Stimulated activated CD8-positive, alpha-beta memory T cell treated with anti-CD3 and anti-CD28 coated beads, Interleukin-7, amount 100 ng/mL, for 4 hours (primary cell): ENCODE data around the gene GRIPAP1.

Experiments
- DNase-seq, 2 donors: peaks; one replicate each; pipeline ENCODE4 v3.0.0-alpha.2; 2020; ENCODE audit warnings: low read depth in 2 of 2

The GRIPAP1 gene, protein sequence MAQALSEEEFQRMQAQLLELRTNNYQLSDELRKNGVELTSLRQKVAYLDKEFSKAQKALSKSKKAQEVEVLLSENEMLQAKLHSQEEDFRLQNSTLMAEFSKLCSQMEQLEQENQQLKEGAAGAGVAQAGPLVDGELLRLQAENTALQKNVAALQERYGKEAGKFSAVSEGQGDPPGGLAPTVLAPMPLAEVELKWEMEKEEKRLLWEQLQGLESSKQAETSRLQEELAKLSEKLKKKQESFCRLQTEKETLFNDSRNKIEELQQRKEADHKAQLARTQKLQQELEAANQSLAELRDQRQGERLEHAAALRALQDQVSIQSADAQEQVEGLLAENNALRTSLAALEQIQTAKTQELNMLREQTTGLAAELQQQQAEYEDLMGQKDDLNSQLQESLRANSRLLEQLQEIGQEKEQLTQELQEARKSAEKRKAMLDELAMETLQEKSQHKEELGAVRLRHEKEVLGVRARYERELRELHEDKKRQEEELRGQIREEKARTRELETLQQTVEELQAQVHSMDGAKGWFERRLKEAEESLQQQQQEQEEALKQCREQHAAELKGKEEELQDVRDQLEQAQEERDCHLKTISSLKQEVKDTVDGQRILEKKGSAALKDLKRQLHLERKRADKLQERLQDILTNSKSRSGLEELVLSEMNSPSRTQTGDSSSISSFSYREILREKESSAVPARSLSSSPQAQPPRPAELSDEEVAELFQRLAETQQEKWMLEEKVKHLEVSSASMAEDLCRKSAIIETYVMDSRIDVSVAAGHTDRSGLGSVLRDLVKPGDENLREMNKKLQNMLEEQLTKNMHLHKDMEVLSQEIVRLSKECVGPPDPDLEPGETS

DNA sequence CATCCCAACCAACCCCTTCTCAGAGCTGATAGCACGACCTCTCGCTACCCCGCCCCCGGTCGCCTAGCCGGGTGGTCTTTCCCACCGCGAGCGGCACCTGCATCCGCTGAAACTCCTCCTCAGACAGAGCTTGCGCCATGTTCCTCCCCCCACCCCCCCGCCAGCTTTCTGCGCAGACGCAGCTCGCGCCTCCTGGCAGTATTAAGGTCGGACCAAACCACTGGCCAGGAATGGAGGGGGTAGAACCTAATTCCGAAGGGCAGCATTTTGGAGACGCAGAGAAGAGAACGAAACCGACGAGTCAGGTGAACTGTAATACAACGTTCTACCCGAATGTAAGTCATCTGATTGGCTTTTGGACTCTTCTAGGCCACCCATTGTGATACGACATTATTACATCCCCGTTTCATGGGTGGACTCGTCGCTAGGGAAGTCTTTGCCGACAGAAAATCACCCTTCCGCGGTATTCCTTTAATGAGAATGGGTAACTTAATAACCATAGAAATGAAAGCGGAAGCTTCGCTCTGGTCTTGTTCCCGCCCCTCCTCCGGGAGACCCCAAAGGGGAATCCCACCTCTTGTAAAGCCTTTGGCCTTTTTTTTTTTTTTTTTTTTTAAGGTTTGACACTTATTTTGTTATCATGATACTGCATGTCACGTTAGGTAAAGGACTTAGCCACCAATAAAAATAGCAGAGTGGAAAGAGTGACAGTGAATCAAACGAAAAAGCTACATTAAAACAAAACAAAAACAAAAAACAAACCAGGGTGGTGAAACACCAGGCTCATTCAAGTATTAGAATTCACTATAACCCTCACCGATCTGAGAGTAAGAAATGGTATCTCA lies at the start of gene GRIPAP1:
GRIPAP1 (minus strand) TSS at position 174 of the 845 bp plus-strand sequence; CDS start at position 139, 35 bp downstream.
- peak; percentile 64 for DNase-seq

DNA sequence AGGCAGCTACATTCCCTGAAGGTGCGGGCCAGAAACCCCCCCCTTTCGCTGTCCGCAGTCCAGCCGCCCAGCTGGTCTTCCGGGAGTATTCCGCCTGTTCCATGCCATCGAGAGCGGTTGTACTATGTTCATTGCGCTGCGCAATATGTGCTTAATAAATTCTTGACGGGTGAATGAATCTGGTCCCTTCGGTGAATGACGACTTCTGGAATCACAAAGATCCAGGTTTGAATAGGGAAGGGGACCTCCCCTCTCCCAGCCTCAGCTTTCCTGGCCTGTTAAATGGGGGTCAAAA lies 41.9 kb upstream of the GRIPAP1 start:
- DNase-seq, result no peak

DNA sequence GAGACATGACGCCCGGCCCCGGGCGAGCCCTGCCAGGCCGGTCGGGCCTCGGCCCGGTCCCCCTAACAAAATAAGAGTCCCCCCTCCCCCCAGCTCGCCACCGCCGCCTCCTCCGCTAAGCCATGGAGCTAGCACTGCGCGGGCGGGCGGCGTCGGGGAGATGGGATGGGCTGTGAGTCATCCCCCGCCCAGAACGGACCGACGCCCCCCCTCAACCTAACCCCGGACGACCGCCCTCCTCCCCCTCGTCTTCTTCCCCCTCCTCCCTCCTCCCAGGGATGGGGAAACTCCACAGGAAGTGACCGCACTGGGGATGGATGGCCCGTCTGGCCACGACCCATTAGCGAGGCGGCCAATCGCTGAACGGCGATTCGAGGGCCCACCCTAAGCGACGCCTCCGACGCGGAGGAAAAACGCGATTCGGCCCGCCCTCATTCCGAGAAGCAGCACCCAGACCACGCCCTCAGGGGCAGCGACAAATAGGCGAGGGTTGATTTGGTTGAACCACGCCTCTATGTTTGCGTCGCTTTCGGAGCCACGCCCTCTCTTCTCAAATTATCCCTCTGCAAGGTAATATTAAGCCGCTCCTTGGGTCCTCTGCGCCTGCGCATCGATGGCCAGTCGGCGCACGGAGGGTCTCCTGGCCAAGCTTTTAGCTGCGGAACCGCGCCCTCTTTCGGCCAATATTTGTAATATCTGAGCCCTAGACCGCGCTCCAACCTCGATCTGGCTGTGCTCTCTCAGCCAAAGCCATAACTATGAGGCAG lies 41.3 kb upstream of the GRIPAP1 start, which contains the start of gene TFE3:
TFE3 (minus strand) TSS at position 138 of the 767 bp plus-strand sequence; CDS start at position 7, 131 bp downstream.
- peak; percentile 94 to 96 for DNase-seq

DNA sequence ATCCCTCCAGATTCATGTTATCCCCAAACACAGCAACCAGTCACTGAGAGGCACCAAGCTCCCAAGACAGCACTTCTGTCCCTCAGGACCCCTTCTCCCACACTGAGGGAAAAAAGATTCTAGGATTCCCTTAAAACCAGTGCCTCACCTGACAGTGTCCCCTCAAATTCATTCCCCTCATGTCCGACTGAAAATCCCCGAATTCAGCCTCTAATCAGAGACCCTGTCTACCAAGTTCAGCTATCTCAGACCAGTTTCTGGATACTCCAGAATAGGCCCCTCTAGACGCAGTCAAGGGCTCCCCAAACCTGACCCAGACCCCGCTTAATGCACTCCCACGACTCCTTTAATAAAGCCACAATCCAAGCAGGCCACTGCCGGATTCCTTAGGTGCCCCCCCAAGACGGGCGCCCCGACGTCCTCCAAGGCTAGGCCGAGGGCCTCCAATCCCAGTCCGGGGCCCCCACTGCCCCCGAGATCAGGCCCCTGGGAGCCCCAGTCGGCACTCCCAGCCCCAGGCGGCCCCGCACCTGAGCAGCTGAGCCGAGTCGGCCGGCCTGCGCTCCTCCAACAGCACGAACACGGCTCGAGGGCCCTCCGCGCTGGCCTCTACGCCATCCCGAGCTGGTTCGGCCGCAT lies 40.6 kb upstream of the GRIPAP1 start:
- DNase-seq, result no peak

DNA sequence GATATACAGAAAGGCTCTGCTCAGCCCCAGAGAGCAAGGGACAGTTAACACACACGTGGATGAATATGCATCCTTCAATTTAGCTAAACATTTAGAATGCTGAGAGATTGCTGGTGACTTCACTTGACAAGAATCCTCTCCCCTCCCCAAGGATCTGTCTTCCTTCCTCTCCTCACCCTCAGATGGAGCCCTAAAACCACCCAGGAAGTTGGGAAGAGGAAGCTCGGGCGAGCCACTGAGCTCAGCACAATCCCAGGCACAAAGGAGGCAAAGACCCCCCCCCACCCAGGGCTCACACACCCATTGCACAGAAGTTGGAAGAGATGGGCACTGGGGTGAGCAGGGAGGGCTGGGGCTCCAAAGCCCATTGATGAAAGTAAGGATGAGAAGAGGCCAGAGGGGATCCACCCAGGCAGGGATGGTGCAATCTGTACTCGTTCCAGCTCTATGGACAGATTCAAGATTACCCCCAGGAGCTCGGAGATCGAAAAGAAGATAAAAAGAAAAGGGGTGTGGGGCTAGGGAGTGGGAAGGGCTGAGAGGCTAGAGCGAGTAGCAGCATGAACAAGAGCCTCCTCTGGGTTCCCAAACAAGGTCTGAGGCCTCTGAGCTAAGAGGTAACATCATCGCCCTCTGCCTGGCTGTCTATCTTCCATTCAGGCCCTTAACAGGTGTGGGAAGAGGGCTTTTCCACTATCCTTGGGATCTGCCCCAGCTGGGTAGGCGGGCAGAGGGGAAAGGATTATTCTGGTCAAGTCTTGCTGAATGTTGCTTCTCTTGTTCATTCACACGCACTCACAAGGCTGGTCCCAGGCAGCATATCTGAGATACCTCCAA lies 39.9 kb upstream of the GRIPAP1 start:
- DNase-seq, result no peak

DNA sequence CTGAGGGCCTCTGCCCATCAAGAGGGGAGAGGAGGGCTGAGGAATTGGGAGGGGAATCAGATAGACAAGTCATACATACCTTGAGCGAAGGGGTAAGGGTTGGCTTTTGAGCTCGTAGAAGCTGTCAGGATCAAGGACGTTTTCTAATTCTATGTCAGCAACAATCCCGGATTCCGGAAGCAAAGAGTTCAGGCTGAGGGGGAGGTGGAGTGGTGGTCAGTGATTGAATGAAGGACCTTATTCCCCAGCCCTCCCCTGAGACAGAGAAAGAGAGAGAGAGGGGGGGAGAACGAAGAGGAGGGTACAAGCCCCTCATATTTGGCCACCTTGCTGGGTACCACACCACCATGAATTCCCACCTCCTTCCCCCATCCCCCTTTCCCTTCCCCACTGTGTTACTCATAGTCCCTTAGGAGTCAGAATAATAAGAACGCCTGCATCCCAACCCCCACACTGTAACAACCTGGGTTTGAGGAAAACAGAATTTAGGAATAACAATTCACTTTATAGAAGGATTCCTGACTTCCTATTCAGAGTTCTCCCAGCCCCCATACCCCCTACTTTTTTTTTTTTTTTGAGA lies 38.4 kb upstream of the GRIPAP1 start:
- DNase-seq, result no peak

DNA sequence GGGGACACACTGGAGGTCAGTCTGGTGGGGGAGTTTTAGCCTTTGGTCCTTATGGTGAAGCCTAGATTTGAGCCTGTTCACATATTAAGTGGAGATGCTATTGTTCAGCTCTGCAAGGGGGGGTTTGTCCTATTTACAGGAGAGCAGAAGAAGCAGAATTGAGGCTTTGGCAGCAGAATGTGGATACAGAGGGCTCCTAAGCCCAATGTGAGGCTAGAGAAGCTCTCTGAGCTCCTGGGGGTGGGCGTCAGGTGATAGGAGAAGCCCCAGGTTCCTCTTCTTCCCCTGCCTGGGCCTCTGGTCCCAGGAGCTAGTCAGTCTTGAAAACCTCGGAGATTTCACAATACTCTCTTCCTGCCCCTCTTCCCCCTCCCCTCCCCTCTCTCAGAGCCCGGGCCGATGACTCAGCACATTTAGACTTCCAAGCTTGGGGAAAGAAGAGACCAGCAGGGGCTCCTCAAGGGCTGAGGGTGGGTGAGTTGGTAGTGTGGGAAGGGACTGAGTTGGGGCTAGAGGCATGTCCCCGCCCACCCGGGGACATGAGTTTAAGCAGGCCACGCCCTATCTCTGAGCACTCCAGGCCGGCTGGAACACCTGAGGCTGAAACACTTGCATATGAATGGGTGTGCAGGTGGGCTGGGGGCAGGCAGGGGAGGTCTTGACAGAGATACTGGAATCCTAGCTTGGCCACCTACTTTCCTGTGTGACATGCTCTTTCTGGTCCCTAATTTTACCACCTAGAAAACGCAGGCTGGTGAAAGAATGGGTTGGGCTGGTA lies 37.7 kb upstream of the GRIPAP1 start:
- peak; percentile 31 to 41 for DNase-seq

DNA sequence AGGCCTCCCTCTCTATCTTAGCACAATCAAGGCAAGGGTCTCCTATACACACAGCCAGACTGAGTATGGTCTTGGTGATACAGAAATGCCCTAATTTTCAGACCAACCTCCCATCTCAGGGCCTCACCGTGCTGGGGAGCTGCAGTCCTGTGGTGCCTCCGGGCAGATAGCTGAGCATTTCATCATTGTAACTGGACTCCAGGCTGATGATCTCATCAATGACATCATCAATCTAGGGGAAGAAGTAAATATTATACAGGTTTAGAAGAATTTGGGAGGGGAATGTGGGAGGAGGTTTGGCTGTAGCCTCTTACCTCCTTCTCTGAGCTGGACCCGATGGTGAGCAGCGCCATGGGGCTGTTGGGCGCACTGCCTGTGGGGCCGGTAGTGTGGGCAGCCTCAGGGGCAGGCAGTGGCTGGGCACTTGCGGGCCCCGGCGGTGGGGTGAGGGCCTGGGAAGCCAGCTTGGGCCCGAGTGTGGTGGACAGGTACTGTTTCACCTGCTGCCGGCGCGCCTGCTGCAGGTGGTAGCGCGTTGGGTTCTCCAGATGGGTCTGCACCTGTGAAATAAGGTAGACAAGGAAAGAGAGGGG lies 35.9 kb upstream of the GRIPAP1 start:
- no peak for DNase-seq

DNA sequence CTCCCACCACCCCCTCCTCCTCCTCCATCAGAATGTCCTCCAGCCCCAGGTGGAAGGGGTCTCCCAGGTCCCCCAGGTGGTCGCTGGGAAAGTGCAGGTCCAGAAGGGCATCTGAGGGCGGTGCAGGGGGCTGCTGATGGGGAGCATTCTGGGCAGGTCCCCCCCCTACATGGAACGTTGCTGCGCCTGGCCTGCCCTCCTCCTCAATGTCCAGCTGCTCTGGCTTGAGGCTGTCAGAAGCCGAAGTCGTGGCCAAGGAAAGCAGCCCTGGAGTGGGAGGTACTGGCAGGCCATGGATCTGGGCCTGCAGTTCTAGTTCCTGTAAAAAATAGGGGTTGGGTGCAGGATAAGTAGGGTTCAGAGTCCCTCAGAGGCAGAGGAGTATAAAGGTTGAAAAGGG lies 28.2 kb upstream of the GRIPAP1 start:
- DNase-seq, result no peak

DNA sequence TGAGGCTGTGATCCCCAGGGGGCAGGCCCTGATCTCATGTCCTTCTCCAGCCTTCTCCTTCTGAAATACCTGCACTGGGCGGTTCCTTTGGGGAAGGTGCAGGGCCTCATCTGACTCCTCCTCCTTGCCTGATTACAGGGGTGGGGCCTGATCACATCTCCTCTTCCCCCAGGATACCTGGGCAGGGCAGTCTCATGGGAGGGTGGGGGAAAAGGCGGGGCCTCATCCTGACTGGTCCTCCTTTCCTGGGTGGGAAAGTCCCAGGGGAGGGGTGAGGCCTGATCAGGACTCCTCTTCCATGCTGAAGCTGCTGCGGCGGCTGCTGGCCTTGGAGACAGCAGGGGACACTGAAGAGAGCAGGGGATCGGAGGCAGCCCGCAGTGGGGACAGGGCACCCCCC lies 27.8 kb upstream of the GRIPAP1 start:
- DNase-seq, result no peak

DNA sequence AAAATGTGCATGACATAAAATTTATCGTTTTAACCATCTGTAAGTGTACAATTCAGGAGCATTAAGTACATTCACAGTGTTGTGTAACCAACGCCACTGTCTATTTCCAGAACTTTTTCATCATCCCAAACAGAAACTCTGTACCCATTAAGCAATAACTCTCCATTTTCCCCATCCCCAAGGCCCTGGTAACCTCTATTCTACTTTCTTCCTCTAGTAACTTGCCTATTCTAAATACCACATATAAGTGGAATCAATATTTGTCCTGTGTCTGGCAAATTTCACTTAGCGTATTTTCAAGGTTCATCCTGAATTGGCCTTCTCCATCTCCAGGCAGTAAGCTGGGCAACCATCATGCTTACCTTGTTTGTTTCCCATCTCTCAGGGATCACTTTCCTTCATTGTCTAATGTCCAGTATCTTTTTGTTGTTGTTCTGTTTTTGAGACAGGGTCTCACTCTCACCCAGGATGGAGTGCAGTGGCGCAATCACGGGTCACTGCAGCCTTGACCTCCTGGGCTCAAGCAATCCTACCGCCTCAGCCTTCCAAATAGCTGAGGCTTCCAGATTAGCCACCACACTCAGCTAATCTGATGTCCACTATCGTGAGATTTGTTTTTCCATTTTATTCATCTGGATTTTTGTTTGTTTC lies 17.7 kb upstream of the GRIPAP1 start:
- no peak for DNase-seq

DNA sequence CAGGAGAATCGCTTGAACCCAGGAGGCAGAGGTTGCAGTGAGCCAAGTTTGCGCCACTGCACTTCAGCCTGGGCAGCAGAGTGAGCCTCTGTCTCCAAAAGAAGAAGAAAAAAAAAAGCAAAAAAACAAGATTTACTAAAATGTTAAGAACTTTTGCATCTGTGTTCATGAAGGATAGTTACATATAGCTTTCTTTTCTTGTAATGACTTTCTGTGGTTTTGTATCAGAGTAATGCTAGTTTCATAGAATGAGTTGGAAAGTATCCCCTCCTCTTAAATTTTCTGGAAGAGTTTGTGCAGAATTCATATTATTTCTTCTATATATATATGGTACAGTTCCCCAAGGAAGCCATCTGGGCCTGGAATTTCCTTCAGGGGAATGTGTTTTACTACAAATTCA lies 17.0 kb upstream of the GRIPAP1 start:
- DNase-seq, result no peak

DNA sequence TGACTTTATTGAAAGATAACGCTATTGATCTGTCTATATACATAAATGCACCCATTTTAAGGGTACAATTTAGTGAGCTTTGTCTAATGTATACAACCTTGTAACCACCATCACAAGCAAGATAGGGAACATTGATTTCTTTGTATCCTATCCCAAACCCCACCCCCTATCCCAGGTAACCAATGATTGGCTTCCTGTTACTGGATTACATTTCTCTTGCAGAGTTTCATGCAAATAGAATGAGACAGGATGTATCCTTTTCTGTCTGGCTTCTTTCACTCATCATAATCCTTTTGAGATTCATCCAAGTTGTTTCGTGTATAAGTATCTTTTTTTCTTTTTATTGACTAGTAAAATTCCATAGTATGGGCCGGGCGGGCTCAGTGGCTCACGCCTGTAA lies 1.6 kb upstream of the GRIPAP1 start:
- no peak for DNase-seq

DNA sequence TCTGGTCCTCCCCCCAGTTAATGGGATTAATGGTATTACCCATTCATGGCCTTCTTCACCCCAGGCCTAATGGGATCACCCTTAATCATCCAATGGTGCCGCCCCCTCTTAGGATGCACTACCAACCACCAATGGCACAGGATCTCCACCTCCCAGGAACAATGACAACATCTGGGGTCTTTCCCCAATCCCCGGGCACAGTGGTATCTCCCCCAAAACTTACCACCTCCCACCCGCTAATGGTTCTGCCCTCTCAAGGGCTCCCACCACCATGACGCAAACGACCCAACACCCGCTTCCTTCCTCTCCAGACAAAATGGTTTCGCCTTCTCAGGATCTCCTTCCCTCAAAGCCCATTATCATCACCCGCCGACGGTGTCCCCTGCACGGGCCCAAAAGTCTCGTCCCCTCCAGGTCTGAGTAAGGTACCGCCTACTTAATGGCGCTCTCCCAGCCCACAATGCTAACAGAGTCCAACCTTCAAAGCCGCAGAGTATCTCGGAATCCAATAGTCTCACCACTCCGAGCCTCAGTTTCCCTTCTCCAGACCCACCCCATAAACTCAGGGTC lies 458 bp downstream of the GRIPAP1 start:
- peak; percentile 29 to 40 for DNase-seq

DNA sequence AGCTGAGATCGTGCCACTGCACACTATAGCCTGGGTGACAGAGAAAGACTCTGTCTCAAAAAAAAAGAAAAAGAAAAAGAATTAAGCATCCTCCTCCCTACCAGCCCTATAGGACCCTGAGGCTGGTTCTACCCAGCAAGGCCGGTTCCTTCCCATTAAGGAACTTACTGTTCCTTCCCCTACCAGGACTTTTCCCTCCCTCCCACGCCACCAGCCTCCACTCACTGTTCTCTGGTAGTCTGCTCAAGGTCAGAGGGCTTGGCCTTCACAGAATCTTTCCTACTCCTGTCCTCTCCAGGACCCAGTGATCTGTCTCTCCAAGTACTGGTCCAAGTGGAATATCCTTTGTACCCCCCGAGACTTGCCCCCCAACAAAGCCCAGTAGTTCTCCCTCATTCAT lies 1.4 kb downstream of the GRIPAP1 start:
- no peak for DNase-seq

DNA sequence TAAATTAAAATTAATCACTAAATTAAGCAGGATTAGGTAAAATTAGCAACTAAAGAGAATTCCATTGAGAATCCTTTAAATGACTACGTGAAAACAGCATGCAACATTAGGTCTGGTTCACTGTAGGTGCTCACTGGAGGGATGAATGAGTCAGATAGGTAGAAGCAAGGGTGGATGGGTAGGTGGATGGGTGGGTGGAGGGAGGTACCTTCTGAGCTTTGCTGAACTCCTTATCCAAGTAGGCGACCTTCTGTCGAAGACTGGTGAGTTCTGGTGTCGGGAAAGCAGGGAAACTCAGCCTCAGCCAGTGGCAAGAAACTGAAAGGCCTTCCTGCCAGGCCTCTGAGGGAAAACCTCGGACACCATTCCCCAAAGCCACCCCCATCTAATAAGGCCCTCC lies 3.0 kb downstream of the GRIPAP1 start:
- DNase-seq, result no peak

DNA sequence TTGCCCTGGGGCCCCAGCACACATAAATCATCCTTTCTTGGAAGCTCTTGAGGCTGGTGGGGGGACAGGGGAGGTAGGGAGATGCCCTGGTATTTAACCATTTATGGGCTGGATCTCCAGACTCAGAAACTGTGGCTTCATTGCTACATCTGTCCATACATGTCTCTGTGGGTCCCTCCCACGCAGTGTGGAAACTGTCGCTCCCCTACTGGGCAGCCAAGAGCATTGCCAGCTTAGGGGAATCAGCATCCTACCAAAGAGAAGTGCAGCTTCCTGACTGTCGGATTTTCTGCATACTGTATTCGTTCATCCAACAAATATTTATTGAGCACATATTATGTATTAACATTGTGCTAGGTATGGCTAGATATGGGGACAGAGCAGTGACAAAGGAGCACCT lies 3.7 kb downstream of the GRIPAP1 start:
- DNase-seq, result no peak

DNA sequence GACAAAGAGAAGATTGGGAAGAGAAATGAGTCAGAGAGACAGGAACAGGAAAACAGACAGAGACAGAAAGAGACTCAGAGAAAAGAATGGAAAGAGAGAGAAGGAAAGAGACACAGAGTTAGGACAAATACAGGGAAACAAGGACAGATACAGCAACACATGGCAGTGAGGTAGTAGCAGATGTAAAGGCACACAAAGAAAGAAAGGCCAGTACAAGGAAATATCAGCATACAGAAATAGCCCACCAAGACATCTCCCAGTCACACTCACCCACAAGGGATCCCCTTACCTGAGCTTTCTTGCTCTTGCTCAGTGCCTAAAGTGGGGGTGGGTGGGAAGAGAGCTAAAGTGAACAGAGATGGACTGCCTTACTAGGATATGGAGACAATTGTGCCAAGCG lies 4.2 kb downstream of the GRIPAP1 start:
- DNase-seq, result no peak
